ENCODE results near the gene THAP8.

DNA sequence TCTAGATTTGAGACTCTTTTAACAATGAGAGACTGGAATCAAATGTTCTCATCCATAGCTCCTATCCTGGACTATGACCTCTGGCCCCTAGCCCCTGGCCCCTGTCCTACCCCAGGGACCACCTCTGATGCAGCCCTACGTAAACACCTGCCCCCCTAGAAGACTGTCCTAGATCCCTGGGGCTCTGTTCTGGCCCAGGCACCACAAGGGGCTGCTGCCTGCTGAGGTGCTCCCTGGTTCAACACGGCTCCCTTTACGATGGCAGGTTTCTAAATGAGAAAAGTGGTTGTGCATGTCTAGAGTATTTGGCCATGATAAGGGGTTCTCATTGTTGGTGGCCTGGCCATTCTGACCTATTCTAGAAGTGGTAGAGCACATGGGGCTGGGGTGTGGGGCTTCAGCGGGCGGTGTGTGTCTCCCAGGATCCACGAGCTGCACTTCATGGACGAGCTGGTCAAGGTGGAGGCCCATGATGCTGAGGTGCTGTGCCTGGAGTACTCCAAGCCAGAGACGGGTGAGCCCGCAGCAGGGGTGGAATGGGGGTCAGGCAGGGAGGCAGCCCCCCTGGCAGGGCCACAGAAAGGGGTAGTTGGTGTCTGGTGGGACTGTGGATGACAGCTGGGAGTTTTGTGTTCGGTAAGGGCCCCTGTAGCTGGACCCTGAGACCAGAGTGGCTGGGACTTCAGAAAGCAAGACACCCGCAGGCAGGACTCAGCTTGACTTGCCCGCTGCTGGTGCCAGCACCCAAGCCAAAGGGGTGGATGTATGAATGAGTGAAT is 30.3 kb upstream of the THAP8 start:
- TF ChIP-seq, protein P1, sequence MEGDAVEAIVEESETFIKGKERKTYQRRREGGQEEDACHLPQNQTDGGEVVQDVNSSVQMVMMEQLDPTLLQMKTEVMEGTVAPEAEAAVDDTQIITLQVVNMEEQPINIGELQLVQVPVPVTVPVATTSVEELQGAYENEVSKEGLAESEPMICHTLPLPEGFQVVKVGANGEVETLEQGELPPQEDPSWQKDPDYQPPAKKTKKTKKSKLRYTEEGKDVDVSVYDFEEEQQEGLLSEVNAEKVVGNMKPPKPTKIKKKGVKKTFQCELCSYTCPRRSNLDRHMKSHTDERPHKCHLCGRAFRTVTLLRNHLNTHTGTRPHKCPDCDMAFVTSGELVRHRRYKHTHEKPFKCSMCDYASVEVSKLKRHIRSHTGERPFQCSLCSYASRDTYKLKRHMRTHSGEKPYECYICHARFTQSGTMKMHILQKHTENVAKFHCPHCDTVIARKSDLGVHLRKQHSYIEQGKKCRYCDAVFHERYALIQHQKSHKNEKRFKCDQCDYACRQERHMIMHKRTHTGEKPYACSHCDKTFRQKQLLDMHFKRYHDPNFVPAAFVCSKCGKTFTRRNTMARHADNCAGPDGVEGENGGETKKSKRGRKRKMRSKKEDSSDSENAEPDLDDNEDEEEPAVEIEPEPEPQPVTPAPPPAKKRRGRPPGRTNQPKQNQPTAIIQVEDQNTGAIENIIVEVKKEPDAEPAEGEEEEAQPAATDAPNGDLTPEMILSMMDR (IDR thresholded peaks at IDR 0.05), result no peak
- TF ChIP-seq POLR2A (IDR thresholded peaks at IDR 0.05), result no peak

Measured in suprapubic skin (tissue), 3 donors.